ENCODE measurements around the gene PHF2.

The PHF2 gene

GRCh38 chr9:93589688-93590087 lies 13.3 kb downstream of the PHF2 start:
- H3K4me3 ChIP-seq (ENCODE audit: insufficient read depth, low read length, poor library complexity, severe bottlenecking) = no peak overlapping the region
- no peaks in the 10 kb centered on the region for H3K27me3 ChIP-seq (ENCODE audit: low read length)
- H3K9me3 ChIP-seq (ENCODE audit: insufficient read depth, low read length) = no peaks in the 10 kb centered on the region
- H3K4me2 ChIP-seq (ENCODE audit: low read depth, low read length, poor library complexity, severe bottlenecking) = no peak overlapping the region
- no peaks in the 10 kb centered on the region for H3F3A ChIP-seq (ENCODE audit: insufficient read depth)
- no peaks in the 10 kb centered on the region for H3K79me2 ChIP-seq (ENCODE audit: insufficient read depth, low read length)
- H3K9ac ChIP-seq (ENCODE audit: low read length) = no peak overlapping the region
- TF ChIP-seq EZH2phosphoT487 (conservative IDR thresholded peaks at IDR 0.05; ENCODE audit: low read length) (no peak), CTCF (IDR thresholded peaks at IDR 0.05; ENCODE audit: insufficient read depth, low read length, poor library complexity, severe bottlenecking) (no peak)
- H2AFZ ChIP-seq (ENCODE audit: low read depth, low read length, severe bottlenecking) = no peak overlapping the region
- H4K20me1 ChIP-seq (ENCODE audit: low read depth, low read length) = no peaks in the 10 kb centered on the region
- no peaks in the 10 kb centered on the region for H3K36me3 ChIP-seq (ENCODE audit: low read length)
- H3K9me2 ChIP-seq (replicated peaks; ENCODE audit: insufficient read depth, low read length) = no peaks in the 10 kb centered on the region
- no peak overlapping the region for H3K27ac ChIP-seq (ENCODE audit: low read depth, low read length)

GRCh38 chr9:93590609-93591234 lies 14.3 kb downstream of the PHF2 start:
- Histone ChIP-seq H3F3A (ENCODE audit: insufficient read depth) (no peaks in the 10 kb centered on the region), H4K20me1 (ENCODE audit: low read depth, low read length) (no peaks in the 10 kb centered on the region), H3K27me3 (ENCODE audit: low read length) (no peaks in the 10 kb centered on the region), H3K36me3 (ENCODE audit: low read length) (no peaks in the 10 kb centered on the region), H3K4me2 (ENCODE audit: low read depth, low read length, poor library complexity, severe bottlenecking) (no peak overlapping the region), H2AFZ (ENCODE audit: low read depth, low read length, severe bottlenecking) (no peak overlapping the region), H3K27ac (ENCODE audit: low read depth, low read length) (no peak overlapping the region), H3K9me2 (replicated peaks; ENCODE audit: insufficient read depth, low read length) (no peaks in the 10 kb centered on the region), H3K4me3 (ENCODE audit: insufficient read depth, low read length, poor library complexity, severe bottlenecking) (no peak overlapping the region), H3K9ac (ENCODE audit: low read length) (no peak overlapping the region), H3K9me3 (ENCODE audit: insufficient read depth, low read length) (no peaks in the 10 kb centered on the region), H3K79me2 (ENCODE audit: insufficient read depth, low read length) (no peaks in the 10 kb centered on the region)
- TF ChIP-seq EZH2phosphoT487 (conservative IDR thresholded peaks at IDR 0.05; ENCODE audit: low read length) (no peak), CTCF (IDR thresholded peaks at IDR 0.05; ENCODE audit: insufficient read depth, low read length, poor library complexity, severe bottlenecking) (no peak)

- Histone ChIP-seq H3K4me3 (ENCODE audit: insufficient read depth, low read length, poor library complexity, severe bottlenecking) (no peak overlapping the region), H3K9ac (ENCODE audit: low read length) (no peak overlapping the region), H3K27ac (ENCODE audit: low read depth, low read length) (no peak overlapping the region), H3K27me3 (ENCODE audit: low read length) (no peaks in the 10 kb centered on the region), H3K36me3 (ENCODE audit: low read length) (no peaks in the 10 kb centered on the region), H4K20me1 (ENCODE audit: low read depth, low read length) (no peaks in the 10 kb centered on the region), H2AFZ (ENCODE audit: low read depth, low read length, severe bottlenecking) (no peak overlapping the region), H3K4me2 (ENCODE audit: low read depth, low read length, poor library complexity, severe bottlenecking) (no peak overlapping the region), H3F3A (ENCODE audit: insufficient read depth) (no peaks in the 10 kb centered on the region), H3K9me3 (ENCODE audit: insufficient read depth, low read length) (no peaks in the 10 kb centered on the region), H3K79me2 (ENCODE audit: insufficient read depth, low read length) (no peaks in the 10 kb centered on the region), H3K9me2 (replicated peaks; ENCODE audit: insufficient read depth, low read length) (no peaks in the 10 kb centered on the region)
- TF ChIP-seq CTCF (IDR thresholded peaks at IDR 0.05; ENCODE audit: insufficient read depth, low read length, poor library complexity, severe bottlenecking) (no peak), EZH2phosphoT487 (conservative IDR thresholded peaks at IDR 0.05; ENCODE audit: low read length) (no peak)
Measured at GRCh38 chr9:93591301-93592007, 15.1 kb downstream of the PHF2 start.

All from SU-DHL-6 (cell line).